Measurements from ENCODE around the gene SFSWAP.

SFSWAP gene

DNA sequence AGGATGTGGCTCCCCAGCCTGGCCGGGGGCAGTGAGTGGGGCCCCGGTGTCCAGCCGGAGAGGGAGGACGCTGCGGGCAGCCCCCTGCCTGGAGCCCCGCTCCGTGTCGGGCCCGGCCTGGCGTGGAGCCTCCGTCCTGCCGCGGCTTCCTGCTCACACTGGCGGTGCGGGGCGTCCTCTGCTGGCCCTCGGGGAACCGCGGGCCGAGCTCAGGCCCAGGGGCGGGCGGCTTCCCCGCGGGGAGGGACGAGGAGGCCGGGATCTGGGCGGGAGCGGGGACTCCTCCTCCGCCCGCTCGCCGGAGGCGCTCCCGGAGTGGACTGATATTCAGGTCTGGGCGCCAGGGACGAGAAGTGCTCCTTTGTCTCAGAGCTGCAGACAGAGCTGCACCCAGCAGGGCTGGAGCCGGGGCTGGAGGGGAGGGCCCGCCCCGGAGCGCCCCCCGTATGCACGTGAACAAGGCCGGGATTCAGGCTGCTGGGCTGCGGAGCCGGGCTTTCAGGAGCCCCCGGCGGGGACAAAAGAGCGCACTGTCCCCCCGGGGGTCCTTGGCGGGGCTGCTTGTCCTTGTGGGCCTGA is 119.5 kb downstream of the SFSWAP start:
- Histone ChIP-seq H3K27ac (peak overlapping the region; percentile 54 to 60), H3K4me3 (peak overlapping the region; percentile 44 to 49), H3K9me3 (no peaks in the 10 kb centered on the region), H3K27me3 (peaks cover 0 to 83% of the 10 kb centered on the region in 2 donors), H3K36me3 (no peaks in the 10 kb centered on the region), H3K4me1 (peaks cover 0 to 50% (median 40%) of the 10 kb centered on the region in 4 donors)
- TF ChIP-seq, protein P1, sequence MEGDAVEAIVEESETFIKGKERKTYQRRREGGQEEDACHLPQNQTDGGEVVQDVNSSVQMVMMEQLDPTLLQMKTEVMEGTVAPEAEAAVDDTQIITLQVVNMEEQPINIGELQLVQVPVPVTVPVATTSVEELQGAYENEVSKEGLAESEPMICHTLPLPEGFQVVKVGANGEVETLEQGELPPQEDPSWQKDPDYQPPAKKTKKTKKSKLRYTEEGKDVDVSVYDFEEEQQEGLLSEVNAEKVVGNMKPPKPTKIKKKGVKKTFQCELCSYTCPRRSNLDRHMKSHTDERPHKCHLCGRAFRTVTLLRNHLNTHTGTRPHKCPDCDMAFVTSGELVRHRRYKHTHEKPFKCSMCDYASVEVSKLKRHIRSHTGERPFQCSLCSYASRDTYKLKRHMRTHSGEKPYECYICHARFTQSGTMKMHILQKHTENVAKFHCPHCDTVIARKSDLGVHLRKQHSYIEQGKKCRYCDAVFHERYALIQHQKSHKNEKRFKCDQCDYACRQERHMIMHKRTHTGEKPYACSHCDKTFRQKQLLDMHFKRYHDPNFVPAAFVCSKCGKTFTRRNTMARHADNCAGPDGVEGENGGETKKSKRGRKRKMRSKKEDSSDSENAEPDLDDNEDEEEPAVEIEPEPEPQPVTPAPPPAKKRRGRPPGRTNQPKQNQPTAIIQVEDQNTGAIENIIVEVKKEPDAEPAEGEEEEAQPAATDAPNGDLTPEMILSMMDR (IDR thresholded peaks at IDR 0.05) = peak; percentile 40 to 42
- intact Hi-C loops (cut with DNase I; ENCODE audit: low total_unique reads) = no loop called here
- DNase-seq = peak; percentile 71 to 86

DNA sequence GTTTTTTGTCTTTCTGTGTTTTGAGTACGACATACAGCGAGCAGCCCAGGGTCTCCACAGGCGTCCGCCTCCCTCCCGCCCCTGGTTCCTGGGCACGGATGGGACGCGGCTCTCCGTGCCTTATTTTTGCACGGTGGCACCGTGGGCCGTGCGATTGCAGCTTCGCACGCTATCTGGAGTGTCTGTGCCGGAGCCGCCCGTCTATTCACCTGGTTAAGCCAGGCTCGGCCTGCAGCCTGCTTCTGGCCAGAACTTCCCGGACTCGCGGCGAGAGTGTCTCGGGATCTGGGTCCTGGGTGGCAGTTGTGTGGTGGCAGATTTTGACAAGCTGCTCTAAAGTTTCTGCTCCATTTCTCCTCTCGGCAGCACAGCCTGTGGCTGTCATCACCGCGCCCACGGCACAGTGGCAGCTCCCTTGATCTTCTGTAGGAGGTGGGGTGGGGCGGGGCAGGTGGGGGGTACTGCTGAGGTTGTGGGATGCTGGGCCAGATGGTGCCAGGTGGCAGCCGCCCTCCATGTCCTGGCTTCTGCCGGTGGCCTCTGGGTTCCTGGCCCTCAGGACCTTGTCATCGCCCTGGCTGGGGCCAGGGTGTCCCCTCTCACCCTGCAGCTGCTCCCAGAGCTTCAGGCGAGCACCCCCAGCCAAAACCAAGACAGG is 120.2 kb downstream of the SFSWAP start:
- H3K27me3 ChIP-seq = peaks cover 0 to 86% of the 10 kb centered on the region in 2 donors
- H3K36me3 ChIP-seq = no peaks in the 10 kb centered on the region
- peak overlapping the region; percentile 44 to 49 for H3K4me3 ChIP-seq
- H3K4me1 ChIP-seq = peaks cover 0 to 49% (median 40%) of the 10 kb centered on the region in 4 donors
- peak overlapping the region; percentile 25 to 60 for H3K27ac ChIP-seq
- DNase-seq = peak in 1 of 2 donors; percentile 66
- TF ChIP-seq, protein P1 (IDR thresholded peaks at IDR 0.05) = no peak
- intact Hi-C loops (cut with DNase I; ENCODE audit: low total_unique reads) = no loop called here
- no peaks in the 10 kb centered on the region for H3K9me3 ChIP-seq

DNA sequence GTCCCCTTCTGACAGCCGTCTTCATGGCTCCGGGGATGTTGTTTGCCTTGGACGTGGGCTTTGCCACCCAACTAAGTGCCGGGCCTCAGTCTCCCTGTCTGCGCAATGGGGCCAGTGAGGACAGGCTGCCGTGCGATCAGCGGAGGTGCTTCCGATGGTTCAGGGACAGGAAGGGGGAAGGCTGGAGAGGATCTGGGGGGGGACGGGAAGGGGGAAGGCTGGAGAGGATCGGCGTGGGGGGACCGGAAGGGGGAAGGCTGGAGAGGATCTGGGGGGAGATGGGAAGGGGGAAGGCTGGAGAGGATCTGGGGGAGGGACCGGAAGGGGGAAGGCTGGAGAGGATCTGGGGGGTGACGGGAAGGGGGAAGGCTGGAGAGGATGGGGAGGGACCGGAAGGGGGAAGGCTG is 120.7 kb downstream of the SFSWAP start:
- TF ChIP-seq, protein P1 (IDR thresholded peaks at IDR 0.05) = no peak
- intact Hi-C loops (cut with DNase I; ENCODE audit: low total_unique reads) = no loop called here
- H3K9me3 ChIP-seq = no peaks in the 10 kb centered on the region
- DNase-seq = peak in 1 of 2 donors; percentile 63
- H3K4me3 ChIP-seq = peak overlapping the region; percentile 44 to 49
- peak overlapping the region; percentile 25 to 60 for H3K27ac ChIP-seq
- H3K36me3 ChIP-seq = no peaks in the 10 kb centered on the region
- H3K4me1 ChIP-seq = peaks cover 0 to 49% (median 40%) of the 10 kb centered on the region in 4 donors
- peaks cover 0 to 84% of the 10 kb centered on the region in 2 donors for H3K27me3 ChIP-seq

DNA sequence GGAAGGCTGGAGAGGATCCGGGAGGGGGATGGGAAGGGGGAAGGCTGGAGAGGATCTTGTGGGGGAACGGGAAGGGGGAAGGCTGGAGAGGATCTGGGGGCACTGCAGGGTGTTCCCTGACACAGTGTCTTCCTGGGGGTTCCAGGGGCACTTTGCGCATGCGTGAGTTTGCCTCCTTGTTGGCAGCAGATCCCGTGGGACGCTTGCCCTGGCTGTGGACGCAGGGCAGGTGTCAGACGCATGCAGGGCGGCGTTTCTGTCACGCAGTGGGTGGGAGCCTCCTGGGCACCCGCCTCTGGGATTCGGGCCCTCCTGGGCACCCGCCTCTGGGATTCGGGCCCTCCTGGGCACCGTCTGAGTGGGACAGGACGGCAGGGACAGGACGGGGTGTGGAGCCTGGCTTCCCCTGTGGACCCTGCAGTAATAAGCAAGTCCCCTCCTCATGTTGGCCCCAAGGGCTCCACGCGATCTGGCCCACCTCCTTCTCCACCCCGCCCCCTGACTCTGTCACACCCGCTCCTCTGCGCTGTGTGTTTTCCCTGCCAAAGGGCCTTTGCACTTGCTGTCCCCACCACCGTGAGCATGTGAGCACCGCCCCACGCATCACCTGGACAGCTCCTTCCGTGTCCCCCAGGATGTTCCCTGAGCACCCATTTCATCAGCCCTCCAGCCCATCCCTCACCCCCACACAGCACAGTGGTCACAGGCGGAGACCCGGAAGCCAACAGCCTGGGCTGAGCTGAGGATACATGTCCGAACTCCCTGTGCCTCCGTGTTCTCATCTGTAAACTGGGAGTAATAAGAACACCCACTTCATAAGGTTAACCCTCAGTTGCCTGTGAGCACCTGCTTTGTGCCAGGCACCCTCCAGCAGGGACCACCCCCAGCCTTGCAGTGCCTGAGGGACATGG is 121.7 kb downstream of the SFSWAP start:
- peaks cover 0 to 46% (median 40%) of the 10 kb centered on the region in 4 donors for H3K4me1 ChIP-seq
- peaks cover 0 to 86% of the 10 kb centered on the region in 2 donors for H3K27me3 ChIP-seq
- no peaks in the 10 kb centered on the region for H3K36me3 ChIP-seq
- intact Hi-C loops (cut with DNase I; ENCODE audit: low total_unique reads) = no loop called here
- TF ChIP-seq, protein P1 (IDR thresholded peaks at IDR 0.05) = no peak
- H3K4me3 ChIP-seq = peak overlapping the region; percentile 28 to 41
- H3K9me3 ChIP-seq = no peaks in the 10 kb centered on the region
- peak overlapping the region in 1 of 2 donors; percentile 42 for H3K27ac ChIP-seq
- DNase-seq = peak; percentile 60 to 73

DNA sequence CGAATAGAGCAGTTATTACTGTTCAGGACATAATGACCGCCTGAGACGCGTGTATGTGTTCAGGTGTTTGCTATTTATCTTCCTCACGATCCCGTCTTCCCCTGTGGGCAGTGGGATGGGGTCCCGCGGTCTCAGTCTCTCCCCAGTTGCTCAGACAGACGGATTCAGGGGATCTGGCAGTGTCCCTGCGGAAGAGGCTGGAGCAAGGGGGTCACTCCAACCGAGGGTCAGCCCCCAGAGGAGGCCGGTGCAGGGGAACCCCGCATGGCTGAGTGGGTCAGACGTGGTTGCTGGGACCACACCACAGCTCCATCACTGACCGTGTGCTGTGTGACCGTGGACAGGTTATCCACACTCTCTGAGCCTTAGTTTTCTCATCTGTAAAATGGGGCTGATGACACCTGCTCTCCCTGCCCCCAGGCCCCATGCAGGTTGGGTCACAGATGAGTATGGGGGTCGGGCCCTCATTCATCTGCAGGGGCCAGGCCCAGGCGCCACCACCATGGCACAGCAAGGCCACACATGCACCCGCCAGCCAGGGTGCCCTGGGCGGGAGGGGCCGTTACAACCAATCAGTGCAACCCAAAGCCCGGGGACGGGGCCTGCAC is 122.5 kb downstream of the SFSWAP start:
- peaks cover 0 to 39% (median 33%) of the 10 kb centered on the region in 4 donors for H3K4me1 ChIP-seq
- no peaks in the 10 kb centered on the region for H3K9me3 ChIP-seq
- TF ChIP-seq, protein P1 (IDR thresholded peaks at IDR 0.05) = no peak
- no peak overlapping the region for H3K4me3 ChIP-seq
- peaks cover 0 to 87% of the 10 kb centered on the region in 2 donors for H3K27me3 ChIP-seq
- peak in 1 of 2 donors; percentile 59 for DNase-seq
- no peak overlapping the region for H3K27ac ChIP-seq
- H3K36me3 ChIP-seq = no peaks in the 10 kb centered on the region
- intact Hi-C loops (cut with DNase I; ENCODE audit: low total_unique reads) = no loop called here
